Ammon's horn (tissue), 1 donor: ENCODE data around the gene TRMT112.

ENCODE experiments used
- DNase-seq: peaks from one replicate; pipeline ENCODE4 v3.0.0-alpha.2; 2016; ENCODE audit warnings: low spot score

The TRMT112 gene

DNA sequence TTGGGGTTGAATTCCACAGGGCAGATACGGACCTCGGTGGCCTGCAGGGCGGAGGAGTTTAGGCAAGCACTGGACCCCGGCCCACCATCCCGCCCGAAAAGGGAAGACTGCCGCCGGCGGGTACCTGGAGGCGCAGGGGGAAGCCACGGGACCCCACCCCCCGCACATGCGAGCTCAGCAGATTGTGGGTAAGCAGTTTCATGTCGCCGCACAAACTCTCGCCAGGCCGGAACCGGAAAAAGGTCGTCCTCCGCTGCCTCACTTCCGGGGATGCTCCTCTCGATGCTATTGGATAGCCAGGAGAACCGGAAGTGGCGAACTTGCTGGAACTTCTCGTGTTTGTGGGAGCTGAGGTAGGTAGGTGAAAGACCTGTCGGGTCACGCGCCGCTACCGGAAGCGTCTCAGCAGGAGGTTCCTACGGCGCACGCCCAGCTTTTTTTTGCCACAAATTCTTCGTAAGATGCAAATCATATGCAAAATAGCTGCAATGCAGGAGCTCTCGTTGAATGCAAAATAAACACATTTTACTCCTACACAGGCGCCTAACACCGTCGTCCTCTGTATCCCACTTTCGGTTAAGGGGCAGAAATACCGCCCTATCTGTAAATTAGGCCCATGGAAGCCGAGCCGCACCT is at the start of gene TRMT112:
Gene TRMT112, minus strand, starts transcription at position 235 of the 636 bp plus-strand sequence. Its CDS starts 33 bp downstream, at position 202.
- peak; percentile 98 for DNase-seq

GRCh38 chr11:64366751-64367150 is 49.4 kb upstream of the TRMT112 start:
- no peak for DNase-seq

DNA sequence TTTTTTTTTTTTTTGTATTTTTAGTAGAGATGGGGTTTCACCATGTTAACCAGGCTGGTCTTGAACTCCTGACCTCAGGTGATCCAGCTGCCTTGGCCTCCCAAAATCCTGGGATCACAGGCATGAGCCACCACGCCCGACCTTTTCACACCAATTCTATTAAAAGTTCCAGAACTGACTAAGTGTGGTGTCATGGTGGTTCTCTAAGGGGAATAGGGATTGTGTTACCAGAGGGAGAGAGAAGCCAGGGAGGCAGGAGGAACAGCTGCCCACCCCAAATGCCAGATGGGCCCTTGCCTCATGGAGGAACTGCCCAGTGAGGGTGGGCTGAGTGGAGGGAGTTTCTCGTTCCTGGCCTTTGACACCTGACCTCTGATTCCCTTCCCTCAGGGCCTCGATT is 47.6 kb upstream of the TRMT112 start:
- no peak for DNase-seq

- DNase-seq: no peak
Observed at GRCh38 chr11:64364435-64364834, 47.1 kb upstream of the TRMT112 start.

DNA sequence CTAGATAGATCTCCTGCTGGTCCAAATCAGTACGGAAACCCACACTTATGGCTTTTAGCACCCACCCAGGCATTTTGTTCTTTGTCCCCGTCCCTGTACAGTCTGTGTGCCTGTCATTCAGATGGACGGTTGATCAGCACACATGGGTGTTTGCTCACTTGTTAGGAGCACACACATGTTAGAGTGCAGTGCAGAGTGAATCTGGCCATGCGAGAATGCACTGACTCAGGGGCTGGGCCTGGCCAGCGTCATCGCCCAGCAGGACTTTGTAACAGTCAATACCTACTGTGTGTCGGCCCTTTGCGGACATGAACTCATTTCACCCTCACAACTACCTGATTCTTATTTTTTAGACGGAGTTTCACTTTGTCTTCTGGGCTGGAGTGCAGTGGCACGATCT is 45.0 kb upstream of the TRMT112 start:
- DNase-seq: no peak

DNA sequence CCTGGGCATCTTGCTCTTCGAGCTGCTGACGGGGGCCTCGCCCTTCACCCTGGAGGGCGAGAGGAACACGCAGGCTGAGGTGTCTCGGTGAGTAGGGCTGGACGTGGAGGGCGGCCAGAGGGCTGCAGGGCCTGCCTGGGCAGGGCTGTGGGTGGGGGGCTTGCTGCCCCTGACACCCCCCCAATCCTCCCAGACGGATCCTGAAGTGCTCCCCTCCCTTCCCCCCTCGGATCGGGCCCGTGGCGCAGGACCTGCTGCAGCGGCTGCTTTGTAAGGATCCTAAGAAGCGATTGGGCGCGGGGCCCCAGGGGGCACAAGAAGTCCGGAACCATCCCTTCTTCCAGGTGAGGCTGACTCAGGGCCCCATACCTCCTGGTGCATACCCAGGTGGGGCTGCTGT is 44.3 kb upstream of the TRMT112 start:
- DNase-seq: no peak

DNA sequence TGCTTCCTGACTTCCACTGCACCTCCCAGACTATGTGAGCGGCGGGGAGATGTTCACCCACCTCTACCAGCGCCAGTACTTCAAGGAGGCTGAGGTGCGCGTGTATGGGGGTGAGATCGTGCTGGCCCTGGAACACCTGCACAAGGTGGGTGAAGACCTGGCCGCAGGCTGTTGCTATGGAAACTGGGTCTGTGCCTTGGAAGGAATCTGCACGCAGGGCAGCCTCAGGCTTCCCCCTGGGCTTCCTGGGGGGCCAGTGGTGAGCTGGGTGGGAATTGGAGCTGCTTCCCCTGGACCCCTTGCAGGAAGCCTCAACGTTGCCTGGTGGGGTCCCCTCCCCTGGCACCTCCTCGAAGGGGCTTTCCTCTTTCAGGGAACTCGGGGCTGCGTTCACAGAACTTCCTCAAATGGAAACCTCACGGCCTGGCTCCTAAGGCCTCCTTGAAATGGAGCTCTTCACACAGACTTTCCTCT is 43.1 kb upstream of the TRMT112 start:
- DNase-seq: no peak

DNA sequence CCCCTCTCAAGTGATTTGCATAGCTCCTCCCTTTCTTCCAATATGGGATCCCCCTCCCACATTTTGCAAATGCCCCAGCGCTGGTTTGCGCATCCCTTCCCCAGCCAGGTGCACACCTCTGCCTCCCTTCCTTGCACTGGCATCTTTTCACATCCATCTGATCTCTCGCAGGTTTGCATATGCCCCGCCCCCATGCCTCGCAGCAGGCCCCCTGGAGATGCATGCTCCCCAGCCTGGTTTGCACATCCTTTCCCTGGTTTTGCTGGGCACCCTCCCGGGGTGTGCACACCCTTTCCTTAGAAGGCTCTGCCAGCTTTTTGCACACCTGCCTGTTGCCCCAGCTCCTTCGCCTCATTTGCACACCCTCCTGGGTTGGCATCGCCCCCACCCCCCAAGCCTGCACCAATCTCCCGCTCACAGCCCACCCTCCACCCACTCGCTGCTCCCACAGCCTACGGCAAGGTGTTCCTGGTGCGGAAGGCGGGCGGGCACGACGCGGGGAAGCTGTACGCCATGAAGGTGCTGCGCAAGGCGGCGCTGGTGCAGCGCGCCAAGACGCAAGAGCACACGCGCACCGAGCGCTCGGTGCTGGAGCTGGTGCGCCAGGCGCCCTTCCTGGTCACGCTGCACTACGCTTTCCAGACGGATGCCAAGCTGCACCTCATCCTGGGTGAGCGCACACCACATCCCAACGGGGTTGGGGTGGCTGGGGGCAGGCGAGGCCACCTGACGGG is 42.5 kb upstream of the TRMT112 start:
- peak; percentile 62 for DNase-seq

DNA sequence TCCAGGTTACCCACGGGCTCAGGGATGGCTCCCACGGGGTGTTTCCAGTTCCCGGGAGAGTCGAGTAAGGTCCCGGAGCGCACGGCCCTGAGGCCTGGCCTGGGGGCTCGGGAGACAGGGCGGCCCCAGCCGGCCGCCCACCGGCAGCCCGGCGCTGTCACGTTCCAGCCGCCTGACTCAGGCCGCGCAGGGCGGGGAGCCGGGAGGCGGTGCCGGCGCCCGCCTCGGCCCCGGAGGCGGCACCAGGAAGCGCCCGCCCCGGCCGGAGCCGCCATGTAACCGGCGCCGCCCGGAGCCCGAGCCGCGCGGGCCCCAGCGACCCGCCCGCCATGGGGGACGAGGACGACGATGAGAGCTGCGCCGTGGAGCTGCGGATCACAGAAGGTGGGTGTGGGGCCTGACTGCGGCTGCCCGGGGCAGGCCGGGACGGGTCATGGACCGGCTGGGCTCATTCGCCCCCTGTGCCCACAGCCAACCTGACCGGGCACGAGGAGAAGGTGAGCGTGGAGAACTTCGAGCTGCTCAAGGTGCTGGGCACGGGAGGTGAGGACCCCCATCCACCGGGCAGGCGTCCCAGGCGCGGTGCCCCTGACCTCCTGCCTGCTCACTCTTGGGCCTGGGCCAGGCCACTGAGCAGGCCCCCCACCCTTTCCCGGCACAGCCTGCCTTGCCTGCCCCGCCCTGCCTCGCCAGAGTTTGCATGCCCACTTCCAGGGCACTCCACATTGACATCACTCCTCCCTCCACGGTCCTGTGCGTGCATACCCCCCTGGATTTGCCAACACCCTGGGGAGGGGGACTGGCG is 41.8 kb upstream of the TRMT112 start, which contains the start of gene RPS6KA4:
Gene RPS6KA4, plus strand, starts transcription at position 256 of the 805 bp plus-strand sequence. Its CDS starts 74 bp downstream, at position 330.
- peak; percentile 62 for DNase-seq

- DNase-seq: no peak
Observed at GRCh38 chr11:64358536-64358906, 41.2 kb upstream of the TRMT112 start.

DNA sequence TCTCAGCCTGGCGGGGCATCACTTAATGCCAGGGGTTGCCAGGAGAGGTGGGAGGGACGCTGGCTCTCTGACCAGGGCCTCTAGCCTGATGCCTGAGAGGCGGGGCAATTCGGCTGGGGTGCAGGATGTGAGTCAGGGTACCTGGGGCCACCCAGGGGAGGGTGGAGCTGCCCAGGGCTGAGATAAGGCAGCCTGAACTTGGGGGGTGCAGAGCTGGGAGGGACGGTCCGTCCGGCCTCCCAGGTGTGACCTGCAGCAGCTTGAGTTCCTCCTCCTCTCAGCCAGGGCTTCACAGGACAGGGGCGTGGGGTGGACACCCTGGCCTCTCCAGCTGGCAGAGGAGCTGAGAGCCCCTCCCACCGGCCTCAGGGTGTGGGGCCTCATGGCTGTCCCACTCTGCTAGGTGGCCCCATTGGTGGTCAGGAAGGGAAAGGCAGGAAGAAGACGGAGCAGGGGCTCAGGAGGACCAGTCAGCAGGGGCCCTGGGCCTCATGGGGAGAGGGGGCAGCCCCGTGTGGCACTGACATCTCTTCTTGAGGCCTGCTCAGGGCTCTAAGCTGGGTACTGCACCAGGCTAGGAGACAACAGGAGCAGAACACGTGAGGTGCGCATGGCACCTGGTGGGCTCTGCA is 40.7 kb upstream of the TRMT112 start:
- DNase-seq: no peak

DNA sequence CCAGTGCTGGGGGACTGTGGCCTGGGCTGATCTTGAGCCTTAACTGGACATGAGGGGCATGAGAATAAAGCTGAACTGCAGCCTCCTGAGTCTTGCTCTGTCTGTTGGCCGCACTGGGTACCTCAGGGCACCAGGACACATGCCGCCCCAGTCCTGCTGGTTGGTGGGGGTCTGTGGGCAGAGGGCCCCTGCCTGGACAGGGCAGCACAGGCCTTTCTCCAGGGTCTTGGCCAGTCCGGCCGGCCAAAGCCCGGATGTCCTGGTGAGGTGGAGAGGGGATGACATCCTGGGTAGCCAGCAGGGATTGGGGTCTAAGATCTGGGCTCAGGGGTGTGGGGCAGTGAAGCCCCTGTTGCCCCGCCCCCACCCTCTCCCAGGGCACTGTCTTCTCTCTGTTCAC is 40.1 kb upstream of the TRMT112 start:
- no peak for DNase-seq

DNA sequence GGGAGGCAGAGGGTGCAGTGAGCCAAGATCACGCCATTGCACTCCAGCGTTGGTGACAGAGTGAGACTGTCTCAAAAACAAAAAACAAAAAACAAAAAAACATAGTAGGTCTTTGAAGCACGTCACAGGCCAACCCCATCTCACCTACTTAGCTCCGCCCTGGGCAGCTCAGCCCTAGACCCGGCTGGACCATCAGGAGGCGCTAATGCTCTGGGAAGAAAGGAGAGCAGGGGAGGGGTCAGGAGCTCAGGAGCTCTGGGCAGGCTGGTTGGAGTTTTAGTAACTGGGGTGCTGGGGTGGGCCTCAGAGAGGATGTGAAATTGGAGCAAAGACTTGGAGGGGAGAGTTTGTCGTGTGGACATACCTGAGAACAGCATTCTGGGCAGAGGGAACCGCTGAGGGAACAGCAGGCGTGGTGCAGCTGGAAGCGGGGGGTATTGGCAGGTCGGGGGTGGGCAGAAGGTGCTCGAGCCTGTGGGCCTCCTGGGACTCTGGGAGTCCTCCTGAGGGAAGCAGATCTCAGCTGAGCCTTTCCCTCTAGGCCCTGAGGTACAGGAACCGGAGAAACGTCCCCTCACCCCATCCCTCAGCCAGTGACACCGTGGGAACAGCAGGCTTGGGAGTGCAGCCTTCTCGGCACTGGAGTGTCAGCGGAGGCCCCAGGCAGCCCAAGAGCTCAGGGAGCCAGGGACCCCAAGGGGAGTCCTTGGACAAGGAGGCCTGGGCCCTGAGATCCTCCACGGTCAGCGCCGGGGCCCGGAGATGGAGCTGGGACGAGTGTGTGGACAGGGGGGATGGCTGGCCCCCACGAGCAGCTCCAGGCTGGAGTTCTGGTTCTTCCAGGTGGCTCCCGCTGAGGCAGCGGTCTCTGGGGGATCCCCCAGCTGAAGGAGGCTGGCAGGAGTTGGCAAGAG is 39.4 kb upstream of the TRMT112 start:
- DNase-seq: no peak

- peak; percentile 82 for DNase-seq
Observed at GRCh38 chr11:64355078-64355940, 38.0 kb upstream of the TRMT112 start.

- DNase-seq: no peak
Observed at GRCh38 chr11:64353715-64354506, 36.6 kb upstream of the TRMT112 start.

DNA sequence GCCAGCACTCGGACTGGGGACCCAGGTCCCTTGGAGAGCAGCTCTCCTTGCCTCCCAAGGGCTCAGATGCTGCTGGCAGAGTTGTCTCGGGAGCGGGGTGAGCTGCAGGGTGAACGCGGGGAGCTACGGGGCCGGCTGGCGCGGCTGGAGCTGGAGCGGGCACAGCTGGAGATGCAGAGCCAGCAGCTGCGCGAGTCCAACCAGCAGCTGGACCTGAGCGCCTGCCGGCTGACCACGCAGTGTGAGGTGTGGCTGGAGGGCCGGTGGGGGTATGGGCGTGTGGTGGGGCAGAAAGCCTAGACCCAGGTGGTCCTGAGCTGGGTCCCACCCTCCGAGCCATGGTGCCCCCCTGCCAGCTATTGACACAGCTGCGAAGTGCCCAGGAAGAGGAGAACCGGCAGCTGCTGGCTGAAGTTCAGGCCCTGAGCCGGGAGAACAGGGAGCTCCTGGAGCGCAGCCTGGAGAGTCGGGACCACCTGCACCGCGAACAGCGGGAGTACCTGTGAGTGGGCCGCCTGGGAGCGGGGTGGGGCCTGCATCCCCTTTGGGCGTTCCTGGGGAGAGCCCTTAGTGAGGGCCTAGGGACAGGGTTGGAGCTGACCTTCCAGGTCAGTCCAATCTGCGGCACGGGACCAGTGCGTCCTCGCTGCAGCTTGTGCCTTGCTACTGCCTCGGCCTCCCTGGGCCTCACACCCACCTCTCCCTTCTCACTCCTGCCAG is 35.8 kb upstream of the TRMT112 start:
- DNase-seq: no peak

DNA sequence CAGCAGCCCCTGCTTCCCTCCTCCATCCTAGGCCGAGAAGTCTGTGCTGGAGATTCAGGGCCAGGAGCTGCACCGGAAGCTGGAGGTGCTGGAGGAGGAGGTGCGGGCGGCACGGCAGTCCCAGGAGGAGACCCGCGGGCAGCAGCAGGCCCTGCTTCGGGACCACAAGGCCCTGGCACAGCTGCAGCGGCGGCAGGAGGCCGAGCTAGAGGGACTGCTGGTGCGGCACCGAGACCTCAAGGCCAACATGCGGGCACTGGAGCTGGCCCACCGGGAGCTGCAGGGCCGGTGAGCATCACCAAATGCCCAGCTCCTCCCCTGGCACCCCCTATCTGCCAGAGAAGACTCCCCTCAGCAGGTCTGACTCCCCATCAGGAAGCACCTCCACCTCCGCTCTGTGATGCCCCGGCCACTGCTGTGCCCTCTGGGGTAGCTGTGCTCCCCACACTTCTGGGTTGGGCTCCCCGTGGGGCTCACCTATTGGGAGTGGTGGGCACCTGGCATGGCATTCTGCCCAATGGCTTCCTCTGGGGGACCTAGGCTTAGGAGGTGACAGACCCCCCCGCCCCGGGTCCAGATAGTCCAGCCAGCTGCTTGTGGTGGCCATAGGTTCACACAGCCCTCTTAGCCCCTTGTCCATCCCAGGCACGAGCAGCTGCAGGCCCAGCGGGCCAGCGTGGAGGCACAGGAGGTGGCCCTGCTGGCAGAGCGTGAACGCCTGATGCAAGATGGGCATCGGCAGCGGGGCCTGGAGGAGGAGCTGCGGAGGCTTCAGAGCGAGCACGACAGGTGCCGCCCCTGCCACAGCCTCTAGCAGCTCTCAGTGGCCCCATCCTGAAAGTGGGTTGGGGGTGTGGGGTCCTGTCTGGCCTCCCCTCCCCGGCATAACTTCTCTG is 35.0 kb upstream of the TRMT112 start:
- DNase-seq: no peak
